GM18868 (cell line): ENCODE data around the gene RPS27.
"Not testable (repeated sequence)": the region's sequence is repeated elsewhere in the genome, so short reads cannot be mapped to it uniquely, and the experiment has no call there.

ENCODE experiments used
- ATAC-seq: cut with Tn5 transposase; IDR thresholded peaks from one replicate; pipeline ENCODE4 v1.9.1; 2021; ENCODE audit warnings: mild to moderate bottlenecking, moderate library complexity; ENCODE audit not compliant: unreplicated experiment

Gene RPS27

DNA sequence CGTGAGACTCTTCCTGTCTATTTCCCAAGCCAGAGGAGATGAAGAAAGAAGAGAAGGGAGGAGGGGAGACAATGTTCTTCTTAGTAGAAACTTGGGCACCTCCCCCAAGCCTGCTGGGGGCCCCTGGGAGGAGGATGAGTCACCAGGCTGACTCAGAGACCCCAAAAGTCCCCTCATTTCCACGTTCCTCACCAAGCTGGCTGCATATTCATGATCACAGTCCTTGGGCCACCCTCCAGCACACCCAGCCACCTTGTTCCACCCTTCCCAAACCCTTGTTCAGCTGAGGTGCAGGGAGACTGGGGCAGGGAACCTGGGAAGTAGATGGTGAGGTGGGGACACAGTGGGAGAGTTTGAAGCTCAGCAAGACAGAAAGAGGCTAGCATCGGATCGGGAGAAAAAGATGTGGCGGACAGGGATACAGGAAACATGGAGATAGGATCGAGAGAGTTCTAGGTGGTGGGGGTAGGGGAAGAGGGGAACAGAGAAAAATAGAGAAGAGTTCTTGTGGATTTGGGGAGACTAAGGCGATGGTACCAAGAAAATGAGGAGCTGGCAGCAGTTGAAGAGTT is 5.1 kb upstream of the RPS27 start:
- ATAC-seq, result no peak

DNA sequence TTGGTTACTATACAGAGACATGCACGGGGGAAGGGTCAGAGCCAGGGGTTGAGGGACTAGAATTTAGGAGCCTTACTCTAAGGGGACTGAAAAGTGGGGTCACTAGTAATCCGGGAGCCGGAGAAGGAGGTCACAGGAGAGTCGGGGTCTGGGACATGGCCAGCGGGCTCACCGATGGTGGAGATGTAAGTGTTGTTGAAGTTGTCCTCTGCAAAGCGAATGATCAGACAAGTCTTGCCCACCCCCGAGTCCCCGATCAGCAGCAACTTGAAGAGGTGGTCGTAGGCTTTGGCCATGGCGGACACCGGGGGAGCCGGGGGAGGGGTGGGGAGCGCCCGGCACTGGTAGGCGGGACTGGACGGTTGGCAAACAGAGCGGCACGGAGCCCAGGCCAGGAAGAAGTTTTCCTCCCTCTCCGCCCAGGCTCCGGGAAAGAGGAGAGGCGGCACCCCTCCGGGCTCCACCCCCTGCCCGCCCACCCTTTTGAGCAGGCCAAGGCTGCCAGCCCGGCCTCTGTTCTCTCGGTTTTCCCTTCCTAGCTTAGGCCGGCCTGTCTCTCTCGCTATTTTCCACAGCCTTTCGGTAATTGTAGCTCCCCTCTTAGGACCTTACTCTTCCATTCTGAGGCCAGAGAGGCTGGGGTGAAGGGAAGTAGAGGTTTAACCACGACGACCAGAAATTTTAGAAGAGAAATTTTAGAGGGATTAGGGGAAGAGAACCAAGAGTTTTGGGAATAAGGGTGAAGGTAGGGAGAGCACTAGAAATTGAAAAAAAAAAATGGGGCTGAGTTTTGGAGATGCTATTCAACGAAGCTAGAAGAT is 4.4 kb upstream of the RPS27 start, which contains the start of gene RAB13:
Gene RAB13 (minus strand): TSS at position 399 of the 821 bp plus-strand sequence. CDS start 103 bp downstream, at position 296.
- no peak for ATAC-seq

DNA sequence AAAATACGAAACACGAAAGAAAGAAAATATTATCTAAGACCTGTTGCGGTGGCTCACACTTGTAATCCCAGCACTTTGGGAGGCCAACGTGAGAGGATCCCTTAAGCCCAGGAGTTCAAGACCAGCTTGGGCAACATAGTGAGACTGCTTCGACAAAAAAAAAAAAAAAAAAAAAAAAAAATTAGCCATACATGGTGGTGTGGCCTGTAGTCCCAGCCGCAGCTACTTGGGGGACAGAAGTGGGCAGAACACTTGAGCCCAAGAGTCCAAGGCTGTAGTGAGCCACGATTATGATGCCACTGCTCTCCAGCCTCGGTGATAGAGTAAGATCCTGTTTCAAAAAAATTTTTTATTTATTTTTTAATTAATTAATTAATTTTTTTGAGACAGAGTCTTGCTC is 2.9 kb upstream of the RPS27 start:
- ATAC-seq, result no peak

DNA sequence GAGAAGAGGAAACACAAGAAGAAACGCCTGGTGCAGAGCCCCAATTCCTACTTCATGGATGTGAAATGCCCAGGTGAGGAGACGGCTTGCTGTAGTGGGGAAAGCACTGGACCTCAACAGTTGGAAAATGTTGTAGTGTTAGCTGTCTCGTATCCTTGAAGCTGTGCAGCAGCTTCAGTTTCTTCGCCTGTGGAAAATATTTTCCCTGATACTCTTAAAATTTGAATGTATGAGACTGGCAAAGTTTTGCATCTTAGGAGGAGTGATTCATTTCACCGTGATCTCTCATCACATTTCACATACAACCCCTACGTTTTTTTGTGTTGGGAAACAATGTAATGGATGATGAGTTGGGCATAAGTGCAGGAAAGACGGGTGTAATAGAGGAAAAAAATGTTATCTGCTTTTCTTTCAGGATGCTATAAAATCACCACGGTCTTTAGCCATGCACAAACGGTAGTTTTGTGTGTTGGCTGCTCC is 629 bp downstream of the RPS27 start:
- ATAC-seq, result no peak

DNA sequence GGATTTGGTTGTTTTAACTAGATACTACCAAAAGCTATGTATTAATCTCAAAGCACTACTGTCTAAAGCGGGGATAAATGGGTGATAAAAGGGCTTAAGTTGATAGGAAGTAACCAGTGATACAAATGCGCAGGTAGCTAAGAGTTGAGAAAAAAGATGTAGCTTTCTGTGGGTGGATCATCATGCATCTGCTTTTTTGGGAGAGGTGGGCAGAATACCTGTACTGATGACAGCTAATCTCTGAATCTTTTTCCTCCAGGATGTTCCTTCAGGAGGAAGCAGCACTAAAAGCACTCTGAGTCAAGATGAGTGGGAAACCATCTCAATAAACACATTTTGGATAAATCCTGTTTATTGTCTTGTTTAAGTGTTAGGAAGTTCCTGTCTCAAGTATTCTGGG is 1.2 kb downstream of the RPS27 start:
- no peak for ATAC-seq

DNA sequence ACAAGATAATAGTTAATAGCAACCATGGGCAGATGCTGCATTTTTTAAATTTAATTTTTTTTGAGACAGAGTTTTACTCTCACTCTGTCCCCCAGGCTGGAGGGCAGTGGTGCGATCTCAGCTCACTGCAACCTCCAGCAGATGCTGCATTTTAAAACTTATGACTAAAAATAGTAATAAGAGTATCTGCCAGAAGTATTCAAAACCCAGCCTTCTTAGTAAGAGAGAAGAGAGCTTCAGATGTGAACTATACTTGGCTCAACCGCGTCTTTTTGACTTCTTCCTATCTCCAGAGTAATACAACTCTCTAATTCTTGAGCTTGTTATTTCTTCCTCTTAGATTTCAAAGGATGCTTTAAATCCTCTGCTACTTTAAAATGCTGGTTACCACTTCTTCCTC is 4.6 kb downstream of the RPS27 start:
- ATAC-seq, result no peak

DNA sequence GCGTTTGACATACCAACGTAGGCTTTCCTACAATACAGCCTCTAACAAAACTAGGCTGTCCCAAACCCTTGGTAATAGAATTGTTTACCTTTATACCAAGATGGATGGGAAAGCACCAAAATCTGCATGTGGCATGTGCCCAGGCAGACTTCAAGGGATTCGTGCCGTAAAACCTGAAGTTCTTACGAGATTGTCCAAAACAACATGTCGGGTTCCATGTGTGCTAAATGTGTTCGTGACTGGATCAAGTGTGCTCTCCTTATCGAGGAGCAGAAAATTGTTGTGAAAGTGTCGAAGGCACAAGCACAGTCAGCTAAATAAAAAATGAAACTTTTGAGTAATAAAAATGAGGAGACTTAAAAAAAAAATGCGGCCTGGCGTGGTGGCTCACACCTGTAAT is 5.1 kb downstream of the RPS27 start:
- ATAC-seq, result no peak

DNA sequence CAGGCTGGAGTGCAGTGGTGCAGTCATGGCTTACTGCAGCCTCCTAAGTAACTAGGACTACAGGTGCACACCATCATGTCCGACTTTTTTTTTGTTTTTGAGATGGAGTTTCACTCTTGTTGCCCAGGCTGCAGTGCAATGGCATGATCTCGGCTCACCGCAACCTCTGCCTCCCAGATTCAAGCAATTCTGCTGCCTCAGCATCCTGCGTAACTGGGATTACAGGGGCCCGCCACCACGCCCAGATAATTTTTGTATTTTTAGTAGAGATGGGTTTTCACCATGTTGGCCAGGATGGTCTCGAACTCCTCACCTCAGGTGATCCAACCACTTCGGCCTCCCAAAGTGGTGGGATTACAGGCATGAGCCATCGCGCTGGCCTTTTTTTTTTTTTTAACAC is 6.3 kb downstream of the RPS27 start:
- not testable (repeated sequence) for ATAC-seq

DNA sequence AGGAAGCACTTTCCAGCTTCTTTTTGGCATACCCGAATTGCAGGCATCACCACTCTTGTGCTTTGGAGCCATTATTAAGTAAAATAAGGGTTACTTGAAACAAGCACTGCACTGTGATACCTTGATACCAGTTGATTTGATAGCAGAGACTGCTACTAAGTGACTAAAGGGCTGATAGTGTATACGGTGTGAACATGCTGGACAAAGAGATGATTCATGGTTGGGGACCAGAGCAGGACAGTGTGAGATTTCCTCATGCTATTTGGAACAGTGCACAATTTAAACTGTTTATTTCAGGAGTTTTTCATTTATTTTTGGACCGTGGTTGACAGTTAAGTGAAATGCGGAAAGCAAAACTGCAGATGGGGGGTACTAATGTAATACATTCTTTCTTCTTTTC is 9.9 kb downstream of the RPS27 start:
- no peak for ATAC-seq

DNA sequence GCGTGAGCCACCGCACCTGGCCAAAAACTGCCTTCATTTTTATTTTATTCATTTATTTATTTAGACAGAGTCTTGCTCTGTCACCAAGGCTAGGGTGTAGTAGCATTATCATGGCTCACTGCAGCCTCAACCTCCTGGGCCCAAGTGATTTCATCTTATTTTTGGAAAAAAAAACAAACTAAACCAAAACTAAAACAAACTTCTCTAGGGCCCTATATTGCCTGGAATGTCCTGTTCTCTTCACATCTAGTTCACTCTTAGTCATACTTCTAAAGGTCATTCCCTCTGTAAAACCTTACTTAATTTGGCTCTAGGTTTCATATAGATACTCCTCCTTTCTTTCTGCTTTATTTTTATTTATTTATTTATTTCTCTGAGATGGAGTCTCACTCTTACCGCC is 15.6 kb downstream of the RPS27 start:
- no peak for ATAC-seq

DNA sequence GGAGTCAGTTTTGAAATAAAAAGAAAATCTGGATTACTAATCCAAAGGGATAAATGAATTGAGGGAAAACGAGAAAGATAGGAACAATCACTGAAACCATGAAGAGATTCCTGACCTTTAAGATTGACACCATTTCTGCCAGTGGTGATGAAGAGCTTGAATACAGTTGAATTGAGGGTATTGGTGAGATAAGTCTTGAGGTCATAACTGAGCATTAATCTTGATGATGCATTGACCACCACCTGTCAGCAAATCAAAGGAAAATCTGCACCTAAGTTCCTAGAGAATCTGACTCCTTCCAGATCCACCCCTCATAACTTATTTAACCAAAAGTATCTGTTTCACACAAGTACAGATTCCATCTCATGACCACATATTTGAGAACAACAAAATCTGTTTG is 21.6 kb downstream of the RPS27 start:
- ATAC-seq, result no peak

DNA sequence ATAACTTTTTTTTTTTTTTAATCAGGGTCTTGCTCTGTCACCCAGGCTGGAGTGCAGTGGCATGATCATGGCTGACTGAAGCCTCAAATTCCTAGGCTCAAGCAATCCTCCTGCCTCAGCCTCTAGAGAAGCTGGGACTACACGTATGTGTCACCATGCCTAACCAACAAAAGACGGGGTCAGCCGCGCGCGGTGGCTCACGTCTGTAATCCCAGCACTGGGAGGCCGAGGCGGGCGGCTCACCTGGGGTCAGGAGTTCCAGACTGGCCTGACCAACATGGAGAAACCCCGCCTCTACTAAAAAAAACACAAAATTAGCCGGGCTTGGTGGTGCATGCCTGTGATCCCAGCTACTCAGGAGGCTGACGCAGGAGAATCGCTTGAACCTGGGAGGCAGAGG is 22.0 kb downstream of the RPS27 start:
- ATAC-seq, result not testable (repeated sequence)

DNA sequence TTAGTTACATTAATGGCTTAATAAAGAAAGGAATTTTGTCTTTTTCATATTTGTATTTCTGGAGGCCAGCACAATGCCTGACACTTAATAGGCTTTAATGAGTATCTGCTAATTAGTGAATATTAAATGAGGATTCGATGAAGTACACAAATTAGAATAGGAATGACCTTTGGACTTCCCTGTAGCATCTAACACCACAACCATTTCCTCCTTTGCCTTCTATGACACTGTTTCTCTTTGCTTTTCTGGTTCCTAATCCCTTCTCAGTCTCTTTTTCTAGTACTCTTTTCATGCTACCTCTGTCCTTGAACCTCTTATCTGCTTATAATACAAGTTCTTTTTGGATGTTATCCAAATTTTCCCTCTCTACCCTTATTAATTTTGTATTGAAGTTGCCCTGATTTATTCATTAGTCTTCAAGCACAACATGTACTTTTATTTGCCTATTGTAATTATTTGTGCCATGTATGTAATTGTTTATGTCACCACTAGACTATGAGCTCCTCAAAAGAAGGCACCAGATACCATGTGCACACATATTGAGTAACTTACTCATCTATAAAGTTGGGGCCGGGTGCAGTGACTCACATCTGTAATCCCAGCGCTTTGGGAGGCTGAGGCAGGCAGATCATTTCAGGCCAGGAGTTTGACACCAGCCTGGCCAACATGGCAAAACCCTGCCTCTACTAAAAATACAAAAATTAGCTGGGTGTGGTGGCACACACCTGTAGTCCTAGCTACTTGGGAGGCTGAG is 23.8 kb downstream of the RPS27 start:
- ATAC-seq, result no peak

DNA sequence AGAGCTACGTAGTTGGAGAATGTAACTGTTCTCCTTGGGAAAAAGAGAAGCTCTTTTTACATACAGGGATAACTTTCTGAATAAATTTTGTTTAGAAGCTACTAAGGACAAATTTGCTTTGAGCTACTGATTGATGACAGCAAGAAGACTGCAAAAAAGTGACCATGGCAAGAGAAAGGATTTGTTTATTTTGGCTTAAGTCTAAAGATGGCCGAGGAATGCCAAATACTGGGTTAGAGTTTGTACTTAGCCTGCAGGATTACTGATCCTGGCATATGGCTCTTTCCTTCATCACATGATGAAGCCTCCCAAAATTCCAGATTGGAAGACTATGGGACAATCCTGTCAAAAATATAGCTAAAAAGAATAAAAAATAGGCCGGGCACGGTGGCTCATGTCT is 28.7 kb downstream of the RPS27 start:
- ATAC-seq, result no peak

DNA sequence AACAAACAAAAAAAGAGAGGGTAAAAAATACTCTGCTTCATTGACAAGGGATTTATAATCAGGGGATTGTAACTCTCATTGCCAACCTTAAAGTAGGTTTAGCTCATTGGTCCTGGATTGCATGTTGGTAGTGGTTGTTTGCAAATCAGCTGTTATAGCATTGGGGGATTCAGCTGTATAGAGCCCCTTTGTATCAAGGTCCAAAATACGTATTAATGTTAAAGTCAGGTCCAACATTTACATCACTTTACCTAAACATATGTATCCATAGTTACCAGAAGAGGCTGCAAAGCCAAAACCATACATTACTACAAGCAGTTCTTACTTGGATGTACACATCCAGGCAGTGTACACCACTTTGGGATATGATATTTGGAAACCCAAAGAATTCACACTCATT is 29.4 kb downstream of the RPS27 start:
- ATAC-seq, result no peak

DNA sequence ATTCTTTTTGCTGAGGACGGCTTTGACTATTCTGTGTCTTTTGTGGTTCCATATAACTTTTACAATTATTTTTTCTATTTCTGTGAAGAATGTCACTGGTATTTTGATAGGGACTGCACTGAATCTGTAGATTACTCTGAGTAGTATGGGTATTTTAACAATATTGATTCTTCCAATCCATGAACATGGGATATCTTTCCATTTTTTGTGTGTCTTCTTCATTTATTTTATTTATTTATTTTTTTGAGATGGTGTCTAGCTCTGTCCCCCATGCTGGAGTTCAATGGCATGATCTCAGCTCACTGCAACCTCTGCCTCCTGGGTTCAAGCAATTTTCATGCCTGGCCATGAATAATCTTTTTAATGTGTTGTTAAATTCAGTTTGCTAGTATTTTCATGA is 43.1 kb downstream of the RPS27 start:
- not testable (repeated sequence) for ATAC-seq
